Mesenchymal stem cell (in vitro differentiated cells and primary cell): ENCODE data around the gene ZNF608.

Experiments
- DNase-seq: peaks from one replicate; pipeline ENCODE4 v3.0.0-alpha.2; 2013
- H2AFZ ChIP-seq: one replicate; pipeline ENCODE4 v1.6.1; 2013; ENCODE audit warnings: low read depth, mild to moderate bottlenecking, control low read depth, inconsistent platforms, low read length, moderate library complexity
- H2AK5ac ChIP-seq: 2 replicates; pipeline ENCODE4 v1.6.1; 2013; ENCODE audit warnings: low read length, moderate library complexity, mild to moderate bottlenecking, inconsistent platforms; ENCODE audit not compliant: severe bottlenecking
- H2BK120ac ChIP-seq: one replicate; pipeline ENCODE4 v1.6.1; 2013; ENCODE audit warnings: low read depth, mild to moderate bottlenecking, inconsistent platforms, low read length, moderate library complexity
- H2BK12ac ChIP-seq, 2 experiments: one replicate each; pipeline ENCODE4 v1.6.1; 2013; ENCODE audit warnings: inconsistent platforms in 2 of 2, low read length in 2 of 2, mild to moderate bottlenecking in 2 of 2, moderate library complexity in 2 of 2, control low read depth in 1 of 2
- H2BK15ac ChIP-seq: one replicate; pipeline ENCODE4 v1.6.1; 2013; ENCODE audit warnings: mild to moderate bottlenecking, low read depth, inconsistent platforms; ENCODE audit not compliant: poor library complexity, severe bottlenecking
- H2BK5ac ChIP-seq: 2 replicates; pipeline ENCODE4 v1.6.1; 2013; ENCODE audit warnings: low read depth, mild to moderate bottlenecking, low read length, control low read depth, inconsistent platforms; ENCODE audit not compliant: poor library complexity, severe bottlenecking
- H3K14ac ChIP-seq, 2 experiments: one replicate each; pipeline ENCODE4 v1.6.1; 2013; ENCODE audit warnings: inconsistent platforms in 2 of 2, low read length in 2 of 2, control low read depth in 1 of 2, mild to moderate bottlenecking in 1 of 2, moderate library complexity in 1 of 2
- H3K18ac ChIP-seq, 2 experiments: one replicate each; pipeline ENCODE4 v1.6.1; 2013; ENCODE audit warnings: inconsistent platforms in 2 of 2, low read length in 2 of 2, control low read depth in 1 of 2, low read depth in 1 of 2, mild to moderate bottlenecking in 1 of 2
- H3K23ac ChIP-seq, 2 experiments: one replicate each; pipeline ENCODE4 v1.6.1; 2013; ENCODE audit warnings: inconsistent platforms in 2 of 2, low read length in 2 of 2, mild to moderate bottlenecking in 2 of 2, moderate library complexity in 2 of 2, control low read depth in 1 of 2
- H3K27ac ChIP-seq: 2 replicates; pipeline ENCODE4 v1.5.1; 2013; ENCODE audit warnings: mild to moderate bottlenecking, moderate library complexity, low read length, control low read depth, inconsistent platforms; ENCODE audit not compliant: poor library complexity, severe bottlenecking
- H3K27me3 ChIP-seq, 2 experiments: 2 replicates each; pipeline versions ENCODE4 v1.6.1 to v1.7.0; 2013; ENCODE audit warnings: low read length in 2 of 2, mild to moderate bottlenecking in 2 of 2, moderate library complexity in 2 of 2, control low read depth in 1 of 2, inconsistent platforms in 1 of 2; ENCODE audit not compliant: control insufficient read depth in 1 of 2, insufficient read depth in 1 of 2
- H3K36me3 ChIP-seq, 2 experiments: 2 replicates each; pipeline versions ENCODE4 v1.6.1 to v1.7.0; 2013; ENCODE audit warnings: low read length in 2 of 2, control low read depth in 1 of 2, inconsistent platforms in 1 of 2, low read depth in 1 of 2, mild to moderate bottlenecking in 1 of 2; ENCODE audit not compliant: insufficient read depth in 2 of 2, control insufficient read depth in 1 of 2
- H3K4ac ChIP-seq, 2 experiments: one replicate each; pipeline ENCODE4 v1.6.1; 2013; ENCODE audit warnings: inconsistent platforms in 2 of 2, low read length in 2 of 2, mild to moderate bottlenecking in 2 of 2, moderate library complexity in 2 of 2, control low read depth in 1 of 2, low read depth in 1 of 2
- H3K4me1 ChIP-seq: 2 replicates; pipeline ENCODE4 v1.6.1; 2013; ENCODE audit warnings: low read depth, low read length, control low read depth; ENCODE audit not compliant: control insufficient read depth, insufficient read depth
- H3K4me2 ChIP-seq: 2 replicates; pipeline ENCODE4 v1.6.1; 2013; ENCODE audit warnings: low read length, mild to moderate bottlenecking, inconsistent platforms; ENCODE audit not compliant: poor library complexity, severe bottlenecking
- H3K4me3 ChIP-seq, 2 experiments: 2 replicates each; pipeline versions ENCODE4 v1.5.1 to v1.7.0; 2013; ENCODE audit warnings: low read length in 2 of 2, mild to moderate bottlenecking in 2 of 2, control low read depth in 1 of 2, low read depth in 1 of 2; ENCODE audit not compliant: insufficient read depth in 1 of 2
- H3K79me1 ChIP-seq: replicated peaks from 2 replicates; pipeline ENCODE4 v1.6.1; 2013; ENCODE audit warnings: mild to moderate bottlenecking, control low read depth, low read length, inconsistent platforms; ENCODE audit not compliant: poor library complexity, severe bottlenecking
- H3K9ac ChIP-seq: 2 replicates; pipeline ENCODE4 v1.7.0; 2013; ENCODE audit warnings: mild to moderate bottlenecking, low read length, moderate library complexity
- H3K9me3 ChIP-seq: 2 replicates; pipeline ENCODE4 v1.7.0; 2013; ENCODE audit warnings: mild to moderate bottlenecking, low read length; ENCODE audit not compliant: control insufficient read depth
- H4K8ac ChIP-seq: one replicate; pipeline ENCODE4 v1.6.1; 2013; ENCODE audit warnings: inconsistent platforms, mild to moderate bottlenecking, low read length, moderate library complexity
- H4K91ac ChIP-seq: one replicate; pipeline ENCODE4 v1.6.1; 2013; ENCODE audit warnings: mild to moderate bottlenecking, low read length, inconsistent platforms
- WGBS: methylation state at CpG from one replicate; pipeline ENCODE4 v1.1.7; 2013; ENCODE audit warnings: mixed read lengths; 5-methylcytosine and 5-hydroxymethylcytosine counted together

The ZNF608 gene

GRCh38 chr5:124771761-124772160, 25.3 kb upstream of the ZNF608 start:
- Histone ChIP-seq H2BK5ac (no peak overlapping the region), H2BK15ac (no peak overlapping the region), H3K27me3 (no peaks in the 10 kb centered on the region), H3K27ac (no peak overlapping the region), H2BK120ac (no peak overlapping the region), H3K4me3 (no peak overlapping the region), H4K91ac (no peak overlapping the region), H3K9ac (no peak overlapping the region), H2AK5ac (no peak overlapping the region), H2AFZ (no peak overlapping the region), H3K23ac (no peak overlapping the region), H3K4ac (no peak overlapping the region), H3K18ac (no peak overlapping the region), H3K9me3 (no peaks in the 10 kb centered on the region), H4K8ac (no peak overlapping the region), H3K36me3 (no peaks in the 10 kb centered on the region), H2BK12ac (no peak overlapping the region), H3K79me1 (no peaks in the 10 kb centered on the region), H3K14ac (no peak overlapping the region), H3K4me1 (no peaks in the 10 kb centered on the region), H3K4me2 (no peak overlapping the region)
- WGBS = 95% methylated on average over 2 of the region's 3 CpGs
- DNase-seq = no peak

- no peaks in the 10 kb centered on the region for H3K27me3 ChIP-seq
- H3K36me3 ChIP-seq = no peaks in the 10 kb centered on the region
- H3K18ac ChIP-seq = no peak overlapping the region
- no peaks in the 10 kb centered on the region for H3K9me3 ChIP-seq
- no peak overlapping the region for H4K8ac ChIP-seq
- H3K23ac ChIP-seq = no peak overlapping the region
- no peak overlapping the region for H3K4me2 ChIP-seq
- no CpG with 5 or more reads among the region's 3 CpGs for WGBS
- H4K91ac ChIP-seq = no peak overlapping the region
- H2BK12ac ChIP-seq = no peak overlapping the region
- H2BK15ac ChIP-seq = no peak overlapping the region
- H3K9ac ChIP-seq = no peak overlapping the region
- no peak for DNase-seq
- no peak overlapping the region for H2BK120ac ChIP-seq
- H3K4me3 ChIP-seq = no peak overlapping the region
- no peaks in the 10 kb centered on the region for H3K4me1 ChIP-seq
- H3K27ac ChIP-seq = no peak overlapping the region
- H2BK5ac ChIP-seq = no peak overlapping the region
- H2AFZ ChIP-seq = no peak overlapping the region
- H3K4ac ChIP-seq = no peak overlapping the region
- H3K79me1 ChIP-seq = no peaks in the 10 kb centered on the region
- H2AK5ac ChIP-seq = no peak overlapping the region
- H3K14ac ChIP-seq = no peak overlapping the region
Measured at GRCh38 chr5:124764992-124765611, 18.7 kb upstream of the ZNF608 start.

- no peak overlapping the region for H3K4me2 ChIP-seq
- no peaks in the 10 kb centered on the region for H3K27me3 ChIP-seq
- no CpG with 5 or more reads among the region's 1 CpG for WGBS
- H3K9me3 ChIP-seq = no peaks in the 10 kb centered on the region
- DNase-seq = no peak
- H3K27ac ChIP-seq = no peak overlapping the region
- no peak overlapping the region for H3K23ac ChIP-seq
- no peak overlapping the region for H2AK5ac ChIP-seq
- H3K9ac ChIP-seq = no peak overlapping the region
- no peak overlapping the region for H3K4ac ChIP-seq
- no peak overlapping the region for H2BK120ac ChIP-seq
- H3K4me3 ChIP-seq = no peak overlapping the region
- H3K14ac ChIP-seq = no peak overlapping the region
- no peaks in the 10 kb centered on the region for H3K4me1 ChIP-seq
- H3K36me3 ChIP-seq = no peaks in the 10 kb centered on the region
- H3K18ac ChIP-seq = no peak overlapping the region
- no peaks in the 10 kb centered on the region for H3K79me1 ChIP-seq
- H2AFZ ChIP-seq = no peak overlapping the region
- no peak overlapping the region for H2BK12ac ChIP-seq
- no peak overlapping the region for H2BK5ac ChIP-seq
- no peak overlapping the region for H2BK15ac ChIP-seq
- H4K8ac ChIP-seq = no peak overlapping the region
- H4K91ac ChIP-seq = no peak overlapping the region
Measured at GRCh38 chr5:124764585-124764984, 18.1 kb upstream of the ZNF608 start.

GRCh38 chr5:124761010-124761409, 14.6 kb upstream of the ZNF608 start:
- Histone ChIP-seq H4K91ac (no peak overlapping the region), H2AFZ (no peak overlapping the region), H2BK12ac (no peak overlapping the region), H2AK5ac (no peak overlapping the region), H3K27ac (no peak overlapping the region), H3K23ac (no peak overlapping the region), H3K4me3 (no peak overlapping the region), H3K9ac (no peak overlapping the region), H3K4me2 (no peak overlapping the region), H3K4me1 (no peaks in the 10 kb centered on the region), H4K8ac (peak overlapping the region; percentile 12), H2BK120ac (no peak overlapping the region), H3K79me1 (no peaks in the 10 kb centered on the region), H3K18ac (no peak overlapping the region), H2BK5ac (no peak overlapping the region), H3K27me3 (no peaks in the 10 kb centered on the region), H2BK15ac (no peak overlapping the region), H3K4ac (no peak overlapping the region), H3K9me3 (no peaks in the 10 kb centered on the region), H3K36me3 (no peaks in the 10 kb centered on the region), H3K14ac (no peak overlapping the region)
- WGBS = 90% methylated on average over 3 of the region's 4 CpGs
- DNase-seq = no peak
